Stimulated activated CD8-positive, alpha-beta memory T cell treated with anti-CD3 and anti-CD28 coated beads, Interleukin-15, amount 100 ng/mL, for 24 hours (primary cell): ENCODE results near the gene GALR3.
A peak's percentile ranks its signal among the peaks of the same experiment; 100 is the strongest.

Experiments used
- DNase-seq: peaks from one replicate; pipeline ENCODE4 v3.0.0-alpha.2; 2020; ENCODE audit warnings: low read depth

The GALR3 gene

DNA sequence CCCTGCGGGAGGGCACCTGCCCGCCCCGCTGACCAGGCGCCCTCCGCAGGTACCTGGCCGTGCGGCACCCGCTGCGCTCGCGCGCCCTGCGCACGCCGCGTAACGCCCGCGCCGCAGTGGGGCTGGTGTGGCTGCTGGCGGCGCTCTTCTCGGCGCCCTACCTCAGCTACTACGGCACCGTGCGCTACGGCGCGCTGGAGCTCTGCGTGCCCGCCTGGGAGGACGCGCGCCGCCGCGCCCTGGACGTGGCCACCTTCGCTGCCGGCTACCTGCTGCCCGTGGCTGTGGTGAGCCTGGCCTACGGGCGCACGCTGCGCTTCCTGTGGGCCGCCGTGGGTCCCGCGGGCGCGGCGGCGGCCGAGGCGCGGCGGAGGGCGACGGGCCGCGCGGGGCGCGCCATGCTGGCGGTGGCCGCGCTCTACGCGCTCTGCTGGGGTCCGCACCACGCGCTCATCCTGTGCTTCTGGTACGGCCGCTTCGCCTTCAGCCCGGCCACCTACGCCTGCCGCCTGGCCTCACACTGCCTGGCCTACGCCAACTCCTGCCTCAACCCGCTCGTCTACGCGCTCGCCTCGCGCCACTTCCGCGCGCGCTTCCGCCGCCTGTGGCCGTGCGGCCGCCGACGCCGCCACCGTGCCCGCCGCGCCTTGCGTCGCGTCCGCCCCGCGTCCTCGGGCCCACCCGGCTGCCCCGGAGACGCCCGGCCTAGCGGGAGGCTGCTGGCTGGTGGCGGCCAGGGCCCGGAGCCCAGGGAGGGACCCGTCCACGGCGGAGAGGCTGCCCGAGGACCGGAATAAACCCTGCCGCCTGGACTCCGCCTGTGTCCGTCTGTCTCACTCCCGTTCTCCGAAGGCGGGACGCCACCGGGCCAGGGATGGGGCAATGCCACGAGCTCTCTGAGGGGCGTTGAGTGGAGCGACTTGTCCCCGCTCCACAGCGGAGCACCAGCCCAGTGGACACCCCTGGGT, 1.8 kb downstream of the GALR3 start:
- no peak for DNase-seq

DNA sequence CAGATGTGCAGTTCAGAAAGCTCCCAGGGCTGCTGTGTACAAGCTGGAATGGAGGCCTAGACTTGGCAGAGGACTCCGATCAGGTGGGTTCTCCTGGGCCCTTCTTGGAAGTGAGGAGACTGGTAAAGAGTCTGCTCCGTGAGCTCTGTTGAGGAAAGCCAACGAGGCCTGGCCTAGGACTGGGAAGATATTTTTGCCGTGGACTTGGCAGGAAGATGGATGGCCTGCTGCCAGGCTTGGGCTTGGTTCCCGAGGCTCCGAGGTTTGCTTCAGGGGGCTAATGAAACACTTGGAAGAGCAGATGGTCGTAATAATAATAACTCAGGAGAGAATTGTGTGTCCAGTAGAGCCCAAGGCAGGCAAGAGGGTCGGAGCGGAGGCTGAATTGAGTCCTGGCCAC, 3.9 kb downstream of the GALR3 start:
- no peak for DNase-seq

DNA sequence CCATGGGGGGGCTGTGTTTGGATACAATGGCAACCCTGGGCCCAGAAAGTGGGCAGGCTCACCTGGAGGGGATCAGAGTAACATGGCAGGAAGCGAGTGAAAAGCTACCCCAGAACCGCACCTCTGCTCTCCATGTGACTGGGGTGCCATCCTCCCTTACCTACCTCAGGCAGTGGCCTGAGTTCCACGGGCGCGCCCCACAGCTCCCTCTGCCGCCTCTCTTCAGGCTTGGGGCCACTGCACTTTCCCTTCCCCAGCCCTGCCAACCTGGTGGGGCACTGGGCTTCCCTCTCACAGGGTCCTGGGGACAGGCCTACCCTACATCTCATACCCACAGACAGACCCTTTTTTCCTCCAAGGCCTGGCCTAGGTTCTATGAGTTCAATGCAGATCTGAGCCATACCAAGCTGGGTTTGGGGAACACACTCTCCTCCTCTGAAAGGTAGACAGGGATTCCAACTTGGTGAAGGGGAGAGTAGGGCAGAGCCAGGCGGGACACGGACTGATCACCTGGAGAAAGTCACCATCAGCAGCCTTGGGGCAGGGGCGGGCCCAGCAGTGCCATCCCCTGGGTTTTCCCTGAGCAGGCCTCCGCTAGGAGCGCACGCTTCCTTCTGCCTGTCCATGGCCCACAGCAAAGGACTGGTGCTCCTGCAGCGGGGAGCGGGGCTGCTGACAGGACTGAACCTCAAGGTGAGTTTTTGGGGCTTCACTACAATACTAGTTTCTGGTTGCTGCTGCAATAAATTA, 7.1 kb downstream of the GALR3 start:
- no peak for DNase-seq

DNA sequence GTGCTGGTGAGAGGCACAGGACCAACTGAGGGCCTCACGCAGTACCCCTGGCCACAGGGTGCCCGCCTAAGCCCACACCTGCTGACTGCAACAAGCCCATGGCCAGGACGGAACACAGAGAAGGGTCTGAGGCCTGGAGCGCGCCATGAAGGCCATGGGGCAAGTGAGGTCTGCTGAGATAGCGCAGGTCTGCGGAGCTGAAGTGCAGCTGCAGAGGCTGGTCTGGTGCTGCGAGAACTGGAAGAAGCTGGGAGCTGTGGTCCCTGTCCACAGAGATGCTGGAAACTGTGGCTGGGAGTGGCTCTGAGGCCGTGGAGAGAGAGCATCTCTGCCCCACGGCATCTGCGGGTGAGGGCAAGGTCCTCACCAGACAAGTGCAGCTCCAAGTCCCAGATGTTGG, 8.3 kb downstream of the GALR3 start:
- DNase-seq = no peak

DNA sequence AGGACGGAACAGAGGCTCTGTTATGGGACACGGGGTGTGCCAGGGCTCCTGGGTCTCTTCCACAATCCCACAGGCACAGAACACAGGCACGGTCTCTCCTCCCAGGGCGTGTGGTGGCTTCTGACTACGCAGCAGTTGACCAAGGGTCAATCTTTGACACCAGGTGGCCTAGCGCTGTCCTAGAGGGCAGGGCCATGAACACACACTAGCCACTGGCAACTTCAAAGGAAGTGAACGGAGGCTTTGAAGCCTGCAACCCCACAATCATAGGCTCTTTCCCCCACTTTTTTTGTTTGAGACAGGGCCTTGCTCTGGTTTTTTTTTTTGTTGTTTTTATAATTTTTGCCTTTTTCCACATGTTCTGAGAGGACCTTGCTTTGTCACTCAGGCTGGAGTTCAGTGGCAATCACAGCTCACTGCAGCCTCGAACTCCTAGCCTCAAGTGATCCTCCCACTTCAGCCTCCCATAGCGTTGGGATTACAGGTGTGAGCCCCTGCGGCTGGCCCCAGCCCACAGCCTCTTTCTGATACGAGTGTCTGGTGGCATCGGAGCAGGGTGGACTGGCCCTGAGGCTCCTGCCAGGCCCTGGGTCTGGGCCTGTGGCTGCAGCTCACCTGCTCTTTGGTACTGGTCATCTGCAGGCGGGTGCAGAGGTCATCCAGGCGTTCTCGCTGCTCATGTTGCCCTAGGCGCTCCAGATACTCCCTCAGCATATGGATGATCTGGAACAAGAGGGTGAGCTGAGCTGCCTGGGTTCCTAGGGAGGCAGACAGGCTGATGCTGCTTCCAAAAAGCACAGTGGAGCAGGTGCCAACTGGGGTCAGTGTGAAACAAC, 9.1 kb downstream of the GALR3 start:
- no peak for DNase-seq

DNA sequence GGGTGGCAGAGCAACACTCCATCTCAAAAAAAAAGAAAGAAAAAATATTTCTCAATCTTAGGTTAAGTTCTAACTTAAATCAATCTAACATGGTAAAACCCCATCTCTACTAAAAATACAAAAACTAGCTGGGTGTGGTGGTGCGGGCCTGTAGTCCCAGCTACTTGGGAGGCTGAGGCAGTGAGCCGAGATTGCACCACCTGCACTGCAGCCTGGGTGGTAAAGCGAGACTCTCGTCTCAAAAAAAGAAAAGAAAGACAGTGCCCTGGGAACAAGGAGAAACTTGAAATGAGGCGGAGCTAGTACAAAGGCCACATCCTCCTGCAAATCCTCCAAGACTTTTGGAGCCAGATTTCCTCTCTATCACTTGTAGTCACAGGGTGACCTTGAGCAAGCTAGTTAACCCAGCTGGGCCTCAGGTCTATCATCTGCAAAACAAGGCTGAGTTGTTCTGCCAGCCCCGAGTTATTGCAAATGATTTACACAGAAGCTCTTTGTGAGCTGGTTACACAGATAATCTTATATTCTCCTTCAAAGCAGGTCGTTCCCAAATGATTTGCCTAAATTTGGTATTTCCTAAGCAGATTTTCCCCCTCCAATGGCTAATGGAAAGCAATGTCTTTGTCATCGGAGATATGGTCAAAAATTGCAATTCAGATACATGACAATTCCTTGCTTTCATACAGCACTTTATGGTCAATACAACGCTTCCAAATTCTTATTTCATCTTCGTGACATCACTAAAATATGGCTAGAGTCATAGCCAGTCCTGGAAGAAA, 19.0 kb downstream of the GALR3 start:
- no peak for DNase-seq

DNA sequence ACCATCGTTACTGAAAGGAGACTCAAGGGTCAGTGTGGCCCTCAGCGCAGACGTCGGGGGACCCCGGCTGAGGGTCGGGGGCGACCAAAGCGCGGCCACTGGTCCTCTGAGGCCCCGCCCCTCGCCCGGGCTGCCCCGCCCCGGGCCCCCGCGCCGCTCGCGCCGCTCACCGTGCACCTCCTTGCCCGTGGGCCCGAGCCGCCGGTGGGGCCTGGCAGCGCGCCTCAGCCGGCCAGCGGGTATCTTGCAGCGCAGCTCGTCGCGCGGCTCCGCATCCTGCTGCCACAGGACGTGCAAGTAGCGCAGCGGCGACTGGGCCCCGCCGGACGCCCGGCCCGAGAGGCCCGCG, 20.5 kb downstream of the GALR3 start:
- peak; percentile 24 for DNase-seq

DNA sequence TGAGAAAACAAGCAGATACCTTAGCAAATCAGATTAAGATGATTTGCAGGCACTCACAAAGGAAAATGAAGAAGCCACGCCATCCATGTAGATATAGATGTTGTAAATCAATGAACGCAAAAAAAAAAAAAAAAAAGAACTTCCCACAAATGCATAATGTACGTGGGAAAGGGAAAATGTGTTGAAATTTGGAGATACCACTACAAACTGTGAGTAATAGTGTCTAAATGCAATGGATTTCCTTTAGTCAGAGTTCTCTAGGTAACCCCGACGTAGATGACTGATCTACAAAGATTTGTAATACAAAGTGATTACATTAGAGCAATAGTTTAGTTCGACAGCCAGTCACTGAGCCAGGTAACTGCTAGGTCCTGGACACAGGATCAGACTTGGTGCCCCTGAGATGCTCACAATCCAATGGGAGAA, 21.7 kb downstream of the GALR3 start:
- no peak for DNase-seq

DNA sequence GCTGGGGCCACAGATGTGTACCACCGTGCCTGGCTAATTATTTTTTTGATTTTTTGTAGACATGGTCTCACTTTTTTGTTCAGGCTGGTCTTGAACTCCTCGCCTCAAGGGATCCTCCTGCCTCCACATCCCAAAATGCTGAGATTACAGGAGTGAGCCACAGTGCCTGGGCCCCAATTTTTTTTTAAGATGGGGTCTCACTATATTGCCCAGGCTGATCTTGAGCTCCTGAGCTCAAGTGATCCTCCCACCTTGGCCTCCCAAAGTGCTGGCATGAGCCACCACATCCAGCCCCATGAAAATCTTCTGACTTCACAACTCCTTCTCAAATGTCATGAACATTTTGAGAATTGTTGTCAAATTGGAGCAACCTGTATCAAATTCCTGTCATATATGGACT, 23.3 kb downstream of the GALR3 start:
- DNase-seq = no peak

DNA sequence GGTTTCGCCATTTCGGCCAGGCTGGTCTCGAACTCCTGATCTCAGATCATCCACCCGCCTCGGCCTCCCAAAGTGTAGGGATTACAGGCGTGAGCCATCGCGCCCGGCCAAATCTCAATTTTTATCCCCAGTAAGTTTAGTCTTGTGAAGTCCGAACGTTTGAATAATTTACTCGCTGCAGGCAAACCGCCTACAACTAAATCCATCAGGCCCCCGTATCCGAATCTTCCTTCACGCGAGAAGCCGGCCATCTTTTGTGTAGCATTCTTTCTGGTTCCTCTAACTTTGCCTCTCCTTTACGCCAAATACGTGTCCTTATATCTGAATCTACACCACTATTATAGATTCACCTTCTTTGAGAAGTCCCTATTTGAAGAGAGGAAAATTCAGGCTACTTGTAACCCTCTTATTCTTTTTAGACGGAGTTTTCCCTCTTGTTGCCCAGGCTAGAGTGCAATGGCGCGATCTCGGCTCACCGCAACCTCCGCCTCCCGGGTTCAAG, 25.5 kb downstream of the GALR3 start:
- DNase-seq = no peak

DNA sequence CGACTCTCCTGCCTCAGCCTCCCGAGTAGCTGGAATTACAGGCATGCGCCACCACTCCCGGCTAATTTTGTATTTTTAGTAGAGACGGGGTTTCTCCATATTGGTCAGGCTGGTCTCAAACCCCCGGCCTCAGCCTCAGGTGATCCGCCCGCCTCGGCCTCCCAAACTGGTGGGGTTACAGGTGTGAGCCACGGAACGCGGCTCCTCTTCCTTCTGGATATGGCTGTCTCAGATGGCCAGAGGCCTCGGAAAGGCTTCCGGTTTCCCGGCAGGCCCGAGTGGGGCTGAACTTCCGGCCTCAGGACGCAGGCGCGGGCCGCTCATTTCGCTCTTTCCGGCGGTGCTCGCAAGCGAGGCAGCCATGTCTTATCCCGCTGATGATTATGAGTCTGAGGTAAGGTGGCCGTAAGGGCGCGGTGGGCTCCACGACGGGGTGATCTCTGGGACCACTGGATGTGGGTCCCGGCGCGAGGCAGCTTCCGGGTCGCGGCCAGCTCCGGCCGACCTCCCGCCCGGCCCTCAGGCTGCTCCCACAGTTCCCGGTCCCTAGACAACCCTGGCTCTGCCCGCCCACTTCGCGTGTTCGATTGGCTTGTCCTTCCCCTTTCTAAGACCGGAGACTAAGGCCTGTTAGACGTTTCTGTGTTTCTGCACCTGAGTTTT, 26.0 kb downstream of the GALR3 start, which contains the start of gene EIF3L:
TSS of gene EIF3L (plus strand) at position 331 of the 663 bp plus-strand sequence. CDS start at position 362, 31 bp downstream.
- DNase-seq = peak; percentile 77

DNA sequence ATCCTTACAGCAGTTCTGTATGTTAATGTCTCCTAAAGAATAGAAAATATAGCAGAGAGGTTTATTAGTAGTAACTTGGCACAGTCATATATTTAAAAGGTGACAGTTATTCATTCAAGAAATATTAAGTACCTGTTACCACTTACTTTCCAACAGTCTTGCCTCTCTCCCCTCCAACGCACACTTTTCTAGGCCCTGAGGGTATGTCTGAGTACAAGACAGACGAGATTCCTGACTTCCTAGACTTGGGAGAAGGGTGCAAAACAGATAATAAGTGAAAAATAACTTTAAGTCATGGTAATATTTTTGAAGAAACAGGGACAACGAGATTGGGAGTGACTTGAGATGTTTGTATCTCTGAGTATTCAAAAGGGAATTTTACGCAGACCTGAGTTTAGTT, 27.6 kb downstream of the GALR3 start:
- no peak for DNase-seq

DNA sequence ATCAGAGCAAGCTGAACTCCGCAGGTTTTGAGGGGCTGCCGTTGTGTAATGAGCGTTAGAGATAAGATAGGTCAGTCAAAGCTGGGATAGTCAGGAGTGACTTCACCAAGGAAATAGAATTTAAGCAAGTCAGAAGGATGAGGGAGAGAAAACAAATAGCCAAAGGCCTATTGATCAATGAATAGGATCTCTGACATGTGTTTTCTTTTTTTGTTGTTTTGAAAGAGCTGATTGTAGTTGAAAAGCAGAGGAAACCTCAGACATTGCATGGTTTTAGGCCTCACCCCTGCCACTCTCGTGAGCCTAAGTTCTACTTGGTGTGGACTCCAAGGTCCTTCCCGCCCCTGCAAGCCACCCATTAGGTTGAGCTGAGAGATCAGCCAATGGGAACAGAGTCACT, 29.2 kb downstream of the GALR3 start:
- no peak for DNase-seq

DNA sequence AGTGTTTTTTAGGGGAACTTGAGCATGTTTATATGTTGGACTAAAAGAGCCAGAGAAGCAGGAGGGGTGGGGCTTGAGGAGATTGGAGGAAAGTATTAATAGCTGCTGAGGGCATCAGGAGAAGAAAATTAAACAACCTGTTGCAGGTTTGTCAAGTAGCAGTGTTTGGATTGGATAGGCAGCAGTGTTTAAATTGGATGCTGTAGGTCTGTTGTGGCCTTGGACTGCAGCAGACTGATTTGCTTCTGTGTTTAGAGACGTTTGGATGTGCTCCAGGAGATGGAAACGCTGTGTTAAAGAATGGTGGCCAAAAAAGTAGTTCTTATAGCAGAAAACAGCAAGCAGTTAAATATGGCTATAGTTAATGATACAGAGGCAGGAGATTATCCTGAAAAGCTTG, 31.8 kb downstream of the GALR3 start:
- DNase-seq = no peak

DNA sequence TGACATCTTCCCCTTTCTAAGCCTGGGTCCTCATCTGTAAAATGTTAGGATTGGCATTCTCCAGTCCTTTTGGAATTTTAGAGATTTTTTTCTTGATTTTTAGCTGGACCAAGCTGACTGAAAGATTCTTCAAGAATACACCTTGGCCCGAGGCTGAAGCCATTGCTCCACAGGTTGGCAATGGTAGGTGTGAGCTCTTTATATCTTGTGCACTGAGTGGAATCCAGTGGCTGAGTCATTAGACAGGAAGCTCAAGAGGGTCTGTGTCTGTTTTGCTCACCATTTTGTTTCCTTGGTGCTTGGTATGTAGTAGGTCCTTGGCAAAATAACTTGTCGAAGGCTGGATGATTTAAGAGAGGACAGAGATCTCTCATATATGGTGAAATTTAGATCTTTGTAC, 32.3 kb downstream of the GALR3 start:
- no peak for DNase-seq

DNA sequence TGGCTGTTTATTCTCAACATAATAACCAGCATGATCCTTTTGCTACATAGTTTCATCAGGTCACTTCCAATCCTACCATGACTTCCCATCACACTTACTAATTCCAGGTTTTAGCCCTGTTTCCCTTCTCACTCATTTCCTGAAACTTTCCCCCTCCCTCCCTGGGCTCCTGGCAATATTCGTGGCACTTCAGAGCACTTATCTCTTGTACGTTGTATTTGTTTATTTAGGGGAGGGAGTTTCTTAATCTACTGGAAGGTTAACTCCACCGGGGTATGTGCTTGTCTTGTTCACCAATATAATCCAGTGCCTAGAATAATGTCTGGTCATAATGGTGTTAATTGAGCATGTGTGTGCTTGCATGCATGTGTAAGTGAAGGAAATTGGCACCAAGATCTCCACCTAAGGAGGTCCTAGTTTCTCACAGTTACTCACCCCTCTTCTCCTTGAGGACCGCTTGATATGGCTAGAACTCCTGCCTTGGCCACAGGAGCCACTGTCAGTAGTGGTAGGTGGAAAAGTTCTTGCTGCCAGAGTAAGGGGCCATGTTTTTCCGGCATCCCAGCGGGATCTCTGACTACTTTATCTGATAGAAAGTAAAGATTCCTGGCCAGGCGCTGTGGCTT, 37.7 kb downstream of the GALR3 start:
- DNase-seq = no peak

DNA sequence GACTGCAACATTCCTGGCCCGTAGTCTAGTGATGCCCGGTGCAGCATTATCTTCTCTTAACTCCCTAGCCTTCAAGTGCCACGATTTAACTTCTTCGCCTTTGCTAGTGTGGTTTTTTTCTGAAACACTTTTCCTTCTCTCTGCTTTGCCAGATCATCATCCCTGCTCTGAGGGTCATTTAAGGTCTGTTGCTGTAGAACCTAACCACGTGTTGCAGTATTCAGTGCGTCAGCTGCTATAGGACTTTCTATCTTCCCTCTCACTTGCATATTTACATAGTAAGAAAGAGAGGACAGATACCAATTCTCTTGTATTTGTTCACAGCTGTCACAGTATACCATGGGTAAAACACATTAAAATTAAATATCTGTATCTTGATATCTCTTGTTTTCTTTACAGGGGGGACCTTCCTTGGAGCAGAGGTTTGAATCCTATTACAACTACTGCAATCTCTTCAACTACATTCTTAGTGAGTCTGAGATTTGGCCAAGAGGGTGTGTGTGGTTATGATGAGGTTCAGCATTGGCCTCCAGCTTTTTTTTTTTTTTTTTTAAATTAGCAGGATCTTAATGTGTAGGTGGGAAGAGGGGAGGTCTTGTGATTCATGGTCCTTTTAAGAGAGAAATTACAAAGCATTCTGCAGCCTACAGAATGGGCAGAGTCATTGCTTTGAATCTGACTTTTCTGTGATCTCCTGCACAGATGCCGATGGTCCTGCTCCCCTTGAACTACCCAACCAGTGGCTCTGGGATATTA, 39.6 kb downstream of the GALR3 start:
- DNase-seq = no peak

DNA sequence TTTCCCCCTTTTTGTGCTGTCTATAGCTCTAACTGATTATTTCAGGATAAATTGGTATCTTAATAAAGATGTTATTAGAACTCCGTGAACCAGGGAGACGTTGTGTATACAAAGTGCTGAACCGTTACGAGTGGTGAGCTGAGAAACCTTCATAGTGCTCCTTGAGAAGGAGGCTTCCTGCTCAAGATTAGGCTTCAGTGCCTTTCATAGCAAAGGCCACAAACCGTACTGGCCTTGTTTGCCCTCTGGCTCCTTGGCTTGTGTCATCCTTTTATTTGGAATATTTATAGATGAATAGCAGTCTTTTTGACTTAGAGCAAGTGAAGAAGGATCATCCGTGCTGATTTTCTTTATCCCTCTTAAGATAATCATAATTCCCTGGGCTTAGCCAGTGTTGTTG, 42.3 kb downstream of the GALR3 start:
- no peak for DNase-seq

DNA sequence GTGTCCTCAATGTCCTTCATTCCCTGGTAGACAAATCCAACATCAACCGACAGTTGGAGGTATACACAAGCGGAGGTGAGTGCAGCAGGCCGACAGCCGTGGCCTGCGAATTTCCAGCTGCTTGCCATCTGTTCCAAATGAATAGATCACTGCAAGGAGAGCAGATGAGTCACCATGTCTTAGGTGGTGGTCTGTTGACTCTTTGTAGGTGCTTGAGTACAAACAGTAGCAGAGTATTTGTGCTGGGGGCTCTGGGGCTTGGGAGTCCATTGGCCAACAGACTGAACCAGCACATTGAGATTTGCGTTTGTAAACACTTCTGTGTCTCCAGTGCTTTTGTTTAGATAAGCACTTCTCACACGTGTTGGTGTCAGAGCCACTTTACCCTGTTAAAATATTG, 47.1 kb downstream of the GALR3 start:
- no peak for DNase-seq
